HepG2 (cell line): ENCODE results near the gene PAPOLA. TPM values are rescaled to one million over a fixed set of nuclear protein-coding genes. Genes with fewer than 3 reads are reported as not detected.

Experiments
- BATF2 ChIP-seq: sonication (generic); formaldehyde crosslinking; IDR thresholded peaks from 2 replicates; pipeline ENCODE4 v1.8.0; 2022; ENCODE audit warnings: mild to moderate bottlenecking, missing genetic modification reagents, moderate library complexity
- ELF1 ChIP-seq: sonication (generic); formaldehyde crosslinking; IDR thresholded peaks from 2 replicates; pipeline ENCODE4 v1.4.0; 2020; ENCODE audit warnings: missing genetic modification reagents
- HNF1B ChIP-seq: sonication (generic); formaldehyde crosslinking; IDR thresholded peaks from 2 replicates; pipeline ENCODE4 v1.5.1; 2020; ENCODE audit warnings: mild to moderate bottlenecking, moderate library complexity, missing genetic modification reagents
- IRX3 ChIP-seq: sonication (generic); formaldehyde crosslinking; IDR thresholded peaks from 2 replicates; pipeline ENCODE4 v1.8.1; 2023; ENCODE audit warnings: mild to moderate bottlenecking, low read depth, missing genetic modification reagents, borderline replicate concordance
- KDM6A ChIP-seq: IDR thresholded peaks from 2 replicates; pipeline ENCODE4 v1.6.1; 2016; ENCODE audit warnings: low read depth
- NRL ChIP-seq: sonication (generic); formaldehyde crosslinking; IDR thresholded peaks from 2 replicates; pipeline ENCODE4 v1.5.0; 2020; ENCODE audit warnings: missing genetic modification reagents, mild to moderate bottlenecking, moderate library complexity, borderline replicate concordance
- SALL1 ChIP-seq: sonication (generic); formaldehyde crosslinking; IDR thresholded peaks from 2 replicates; pipeline ENCODE4 v1.8.0; 2022; ENCODE audit warnings: mild to moderate bottlenecking, missing genetic modification reagents
- SMC3 ChIP-seq: IDR thresholded peaks from 2 replicates; pipeline ENCODE4 v1.6.1; 2011; ENCODE audit warnings: low read length, improper control_type of control experiment
- USF2 ChIP-seq, 2 experiments: sonication (generic) in 1 of 2; formaldehyde crosslinking in 1 of 2; IDR thresholded peaks; 2 replicates each; pipeline versions ENCODE4 v1.5.1 to v1.6.1; 2011 to 2020; ENCODE audit warnings: borderline replicate concordance in 1 of 2, low read depth in 1 of 2, low read length in 1 of 2, mild to moderate bottlenecking in 1 of 2, missing genetic modification reagents in 1 of 2, moderate library complexity in 1 of 2
- WIZ ChIP-seq: sonication (generic); formaldehyde crosslinking; IDR thresholded peaks from 2 replicates; pipeline ENCODE4 v1.5.1; 2020; ENCODE audit warnings: mild to moderate bottlenecking, missing genetic modification reagents
- ZNF331 ChIP-seq: sonication (generic); formaldehyde crosslinking; IDR thresholded peaks from 2 replicates; pipeline ENCODE4 v1.4.0; 2020; ENCODE audit warnings: missing genetic modification reagents
- polyA plus RNA-seq, 8 experiments: library from polyadenylated mRNA; depleted of rRNA in 3 of 8; stranded (reverse) in 7 of 8; unstranded in 1 of 8; fragments of >200 nt; fragmentation: Illumina TruSeq in 4 of 8; extraction: Trizol in 4 of 8; gene quantifications; 2 replicates each; pipeline versions ENCODE4 v1.2.1 to v1.2.3, GENCODE V29; 2011 to 2016; ENCODE audit warnings: low read depth in 4 of 8, missing spikeins in 1 of 8, mixed read lengths in 1 of 8; ENCODE audit not compliant: insufficient read depth in 1 of 8
- total RNA-seq, 5 experiments: library from RNA; depleted of rRNA; stranded (reverse); fragments of >200 nt; fragmentation: Illumina TruSeq; extraction: Trizol; gene quantifications; 2 replicates each; pipeline ENCODE4 v1.2.3, GENCODE V29; 2016; ENCODE audit warnings: low read depth in 1 of 5
- TF ChIP-seq, protein P1 (sequence below): sonication (generic); formaldehyde crosslinking; IDR thresholded peaks from 2 replicates; pipeline ENCODE4 v1.4.0; 2020; ENCODE audit warnings: missing genetic modification reagents, borderline replicate concordance
- TF ChIP-seq, protein P2 (sequence below): sonication (generic); formaldehyde crosslinking; IDR thresholded peaks from 2 replicates; pipeline ENCODE4 v1.4.0; 2020; ENCODE audit warnings: missing genetic modification reagents
- TF ChIP-seq, protein P3 (sequence below): sonication (generic); formaldehyde crosslinking; IDR thresholded peaks from 2 replicates; pipeline ENCODE4 v1.8.0; 2023; ENCODE audit warnings: mild to moderate bottlenecking, missing genetic modification reagents

Gene PAPOLA
- total and polyA plus RNA-seq, 2 of the 13 experiments (the other 11 are each of a cell fraction or from before 2014, with no cell fraction given), result 103 to 151 TPM

- TF ChIP-seq, protein P1, sequence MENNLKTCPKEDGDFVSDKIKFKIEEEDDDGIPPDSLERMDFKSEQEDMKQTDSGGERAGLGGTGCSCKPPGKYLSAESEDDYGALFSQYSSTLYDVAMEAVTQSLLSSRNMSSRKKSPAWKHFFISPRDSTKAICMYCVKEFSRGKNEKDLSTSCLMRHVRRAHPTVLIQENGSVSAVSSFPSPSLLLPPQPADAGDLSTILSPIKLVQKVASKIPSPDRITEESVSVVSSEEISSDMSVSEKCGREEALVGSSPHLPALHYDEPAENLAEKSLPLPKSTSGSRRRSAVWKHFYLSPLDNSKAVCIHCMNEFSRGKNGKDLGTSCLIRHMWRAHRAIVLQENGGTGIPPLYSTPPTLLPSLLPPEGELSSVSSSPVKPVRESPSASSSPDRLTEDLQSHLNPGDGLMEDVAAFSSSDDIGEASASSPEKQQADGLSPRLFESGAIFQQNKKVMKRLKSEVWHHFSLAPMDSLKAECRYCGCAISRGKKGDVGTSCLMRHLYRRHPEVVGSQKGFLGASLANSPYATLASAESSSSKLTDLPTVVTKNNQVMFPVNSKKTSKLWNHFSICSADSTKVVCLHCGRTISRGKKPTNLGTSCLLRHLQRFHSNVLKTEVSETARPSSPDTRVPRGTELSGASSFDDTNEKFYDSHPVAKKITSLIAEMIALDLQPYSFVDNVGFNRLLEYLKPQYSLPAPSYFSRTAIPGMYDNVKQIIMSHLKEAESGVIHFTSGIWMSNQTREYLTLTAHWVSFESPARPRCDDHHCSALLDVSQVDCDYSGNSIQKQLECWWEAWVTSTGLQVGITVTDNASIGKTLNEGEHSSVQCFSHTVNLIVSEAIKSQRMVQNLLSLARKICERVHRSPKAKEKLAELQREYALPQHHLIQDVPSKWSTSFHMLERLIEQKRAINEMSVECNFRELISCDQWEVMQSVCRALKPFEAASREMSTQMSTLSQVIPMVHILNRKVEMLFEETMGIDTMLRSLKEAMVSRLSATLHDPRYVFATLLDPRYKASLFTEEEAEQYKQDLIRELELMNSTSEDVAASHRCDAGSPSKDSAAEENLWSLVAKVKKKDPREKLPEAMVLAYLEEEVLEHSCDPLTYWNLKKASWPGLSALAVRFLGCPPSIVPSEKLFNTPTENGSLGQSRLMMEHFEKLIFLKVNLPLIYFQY (CRISPR knock-in tag), result peak; percentile 61; the same call in 1 of the 2 replicates
- TF ChIP-seq USF2 (IDR thresholded peaks at IDR 0.05; ENCODE audit: low read depth, low read length) (no peak), USF2 (CRISPR knock-in tag; IDR thresholded peaks at IDR 0.05; ENCODE audit: borderline replicate concordance) (no peak), KDM6A (no peak), SALL1 (CRISPR knock-in tag) (peak; percentile 62; the same call in 1 of the 2 replicates), HNF1B (CRISPR knock-in tag) (0 out of 2 replicates have a peak, but pooled peaks have one; percentile 68), NRL (CRISPR knock-in tag) (0 out of 2 replicates have a peak, but pooled peaks have one; percentile 18), ELF1 (CRISPR knock-in tag) (0 out of 2 replicates have a peak, but pooled peaks have one; percentile 14), ZNF331 (CRISPR knock-in tag) (peak; percentile 44; the same call in 1 of the 2 replicates), SMC3 (peak; percentile 70), BATF2 (CRISPR knock-in tag) (no peak), WIZ (CRISPR knock-in tag) (no peak), IRX3 (CRISPR knock-in tag) (no peak)
- TF ChIP-seq, protein P2, sequence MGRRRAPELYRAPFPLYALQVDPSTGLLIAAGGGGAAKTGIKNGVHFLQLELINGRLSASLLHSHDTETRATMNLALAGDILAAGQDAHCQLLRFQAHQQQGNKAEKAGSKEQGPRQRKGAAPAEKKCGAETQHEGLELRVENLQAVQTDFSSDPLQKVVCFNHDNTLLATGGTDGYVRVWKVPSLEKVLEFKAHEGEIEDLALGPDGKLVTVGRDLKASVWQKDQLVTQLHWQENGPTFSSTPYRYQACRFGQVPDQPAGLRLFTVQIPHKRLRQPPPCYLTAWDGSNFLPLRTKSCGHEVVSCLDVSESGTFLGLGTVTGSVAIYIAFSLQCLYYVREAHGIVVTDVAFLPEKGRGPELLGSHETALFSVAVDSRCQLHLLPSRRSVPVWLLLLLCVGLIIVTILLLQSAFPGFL (CRISPR knock-in tag), result no peak
- TF ChIP-seq, protein P3, sequence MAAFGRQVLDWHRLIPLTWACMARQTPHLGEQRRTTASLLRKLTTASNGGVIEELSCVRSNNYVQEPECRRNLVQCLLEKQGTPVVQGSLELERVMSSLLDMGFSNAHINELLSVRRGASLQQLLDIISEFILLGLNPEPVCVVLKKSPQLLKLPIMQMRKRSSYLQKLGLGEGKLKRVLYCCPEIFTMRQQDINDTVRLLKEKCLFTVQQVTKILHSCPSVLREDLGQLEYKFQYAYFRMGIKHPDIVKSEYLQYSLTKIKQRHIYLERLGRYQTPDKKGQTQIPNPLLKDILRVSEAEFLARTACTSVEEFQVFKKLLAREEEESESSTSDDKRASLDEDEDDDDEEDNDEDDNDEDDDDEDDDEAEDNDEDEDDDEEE (CRISPR knock-in tag), result 0 out of 2 replicates have a peak, but pooled peaks have one; percentile 55
These were observed 82.2 kb downstream of the PAPOLA start (continued) for GRCh38 chr14:96584199-96584906.
